HG02759 (cell line): ENCODE data around the gene ATP5IF1.

Experiments
- ATAC-seq: cut with Tn5 transposase; IDR thresholded peaks from one replicate; pipeline ENCODE4 v1.9.1; 2021; ENCODE audit warnings: mild to moderate bottlenecking, moderate library complexity; ENCODE audit not compliant: unreplicated experiment

ATP5IF1 gene

DNA sequence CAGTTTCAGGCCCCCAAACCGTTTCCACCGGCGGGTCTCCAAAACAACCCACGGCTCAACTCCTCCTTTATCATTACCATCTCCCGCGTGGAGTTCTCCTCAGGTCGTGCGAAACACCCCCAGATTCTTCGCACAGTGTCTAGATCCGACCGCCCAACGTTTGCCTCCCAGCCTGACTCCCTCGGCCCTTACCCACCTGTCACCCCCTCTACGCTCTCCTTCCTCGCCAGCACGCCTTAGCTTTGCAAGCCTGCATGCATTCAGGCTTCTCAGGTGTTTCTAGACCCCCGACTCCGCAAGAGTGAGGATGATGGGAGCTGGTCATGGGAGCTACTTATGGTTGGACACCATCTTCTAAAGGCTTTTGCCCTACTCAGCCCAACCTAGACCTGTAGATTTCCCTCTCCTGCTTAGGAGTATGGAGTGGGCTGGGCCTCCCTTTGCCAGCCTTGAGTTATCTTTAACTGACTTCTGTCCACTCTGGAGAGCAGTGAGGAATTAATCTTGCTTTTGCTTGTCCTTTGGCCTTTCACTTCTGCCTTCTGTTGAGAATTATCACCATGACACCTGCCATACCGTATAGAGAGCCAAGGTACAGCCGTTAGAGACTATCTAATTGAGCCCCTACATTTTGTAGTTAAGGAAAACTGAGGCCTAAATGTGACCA, 865 bp downstream of the ATP5IF1 start:
- no peak for ATAC-seq

DNA sequence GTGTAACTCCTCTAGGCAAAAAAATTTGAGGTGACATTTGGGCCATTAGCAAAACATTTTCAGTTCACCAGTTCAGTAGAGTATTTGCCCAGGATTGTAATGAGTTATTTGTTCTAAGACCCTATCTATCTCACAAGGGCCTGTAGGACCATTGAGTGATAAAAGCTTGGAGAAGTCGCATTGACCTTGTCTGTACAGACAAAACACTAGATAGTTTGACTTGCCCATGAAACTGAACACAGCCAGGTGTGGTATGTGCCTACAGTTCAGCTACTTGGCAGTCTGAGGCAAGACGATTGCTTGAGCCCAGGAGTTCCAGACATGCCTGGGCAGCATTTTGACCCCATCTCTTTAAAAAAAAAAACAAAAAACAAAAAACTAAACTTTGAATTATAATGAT, 3.1 kb downstream of the ATP5IF1 start:
- ATAC-seq: no peak

DNA sequence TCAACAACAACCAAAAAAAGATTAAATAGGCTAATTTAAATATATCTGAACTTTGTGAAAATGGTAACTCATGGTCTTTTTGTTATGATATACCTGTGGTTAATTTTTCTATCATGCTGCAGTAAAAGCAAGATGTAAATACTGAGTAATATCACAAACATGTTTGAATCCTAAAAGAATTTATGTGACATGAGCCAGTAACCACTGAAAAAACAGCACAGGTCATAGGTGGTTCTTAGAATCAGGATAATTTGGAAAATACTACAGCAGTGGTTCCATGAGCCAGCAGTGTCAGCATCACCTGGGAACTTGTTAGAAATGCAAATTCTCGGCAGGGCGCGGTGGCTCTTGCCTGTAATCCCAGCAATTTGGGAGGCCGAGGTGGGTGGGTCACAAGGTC, 4.1 kb downstream of the ATP5IF1 start:
- no peak for ATAC-seq

DNA sequence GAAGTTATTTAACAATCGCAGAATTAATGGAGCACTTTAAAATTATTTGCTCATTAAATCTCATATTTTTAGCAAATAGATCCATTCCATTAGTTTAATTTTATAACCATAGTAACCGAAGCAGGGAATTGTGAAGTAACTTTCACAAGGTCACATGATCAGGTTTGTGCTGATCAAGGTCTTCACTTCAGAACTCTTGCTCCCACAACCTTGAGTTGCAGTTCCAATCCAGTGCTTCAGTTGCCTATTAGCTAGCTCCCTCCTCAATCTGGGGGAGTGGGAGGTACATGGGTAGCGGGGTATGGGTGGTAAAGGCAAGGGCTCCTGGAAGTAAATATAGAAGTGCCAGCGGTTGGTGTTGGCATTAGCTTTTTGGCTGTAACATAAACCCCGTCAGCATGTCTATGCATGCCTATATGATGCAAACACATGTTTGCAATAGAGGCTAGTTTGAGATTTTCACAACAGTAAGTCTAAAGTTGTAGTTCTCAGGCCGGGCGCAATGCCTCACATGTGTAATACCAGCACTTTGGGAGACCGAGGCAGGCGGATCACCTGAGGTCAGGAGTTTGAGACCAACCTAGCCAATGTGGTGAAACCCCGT, 5.8 kb downstream of the ATP5IF1 start:
- ATAC-seq: no peak

DNA sequence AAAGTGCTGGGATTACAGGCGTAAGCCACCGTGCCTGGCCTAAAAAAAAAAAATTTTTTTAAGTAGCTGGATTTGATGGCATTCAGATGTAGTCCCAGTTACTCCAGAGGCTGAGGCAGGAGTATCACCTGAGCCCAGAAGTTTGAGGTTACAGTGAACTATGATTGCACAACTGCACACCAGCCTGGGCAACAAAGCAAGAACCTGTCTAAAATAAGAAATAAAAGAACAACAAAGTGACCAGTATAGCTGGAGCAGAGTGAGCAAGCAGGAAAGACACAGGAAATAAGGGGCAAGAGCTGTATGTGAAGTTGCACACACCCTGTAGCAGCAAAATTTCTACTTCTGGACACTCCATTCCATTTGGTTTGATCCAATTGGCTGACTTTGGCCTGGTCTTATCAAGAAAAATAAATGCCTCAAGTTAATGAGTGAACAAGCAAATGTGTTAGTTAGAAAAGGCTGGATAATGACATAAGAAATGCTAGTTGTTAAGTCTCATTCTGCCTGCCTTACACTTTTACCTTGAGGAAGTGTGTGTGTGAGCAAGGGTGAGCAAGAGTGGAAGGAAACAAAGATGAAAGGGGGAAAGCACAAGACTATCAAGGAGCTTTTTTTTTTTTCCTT, 7.9 kb downstream of the ATP5IF1 start:
- no peak for ATAC-seq

DNA sequence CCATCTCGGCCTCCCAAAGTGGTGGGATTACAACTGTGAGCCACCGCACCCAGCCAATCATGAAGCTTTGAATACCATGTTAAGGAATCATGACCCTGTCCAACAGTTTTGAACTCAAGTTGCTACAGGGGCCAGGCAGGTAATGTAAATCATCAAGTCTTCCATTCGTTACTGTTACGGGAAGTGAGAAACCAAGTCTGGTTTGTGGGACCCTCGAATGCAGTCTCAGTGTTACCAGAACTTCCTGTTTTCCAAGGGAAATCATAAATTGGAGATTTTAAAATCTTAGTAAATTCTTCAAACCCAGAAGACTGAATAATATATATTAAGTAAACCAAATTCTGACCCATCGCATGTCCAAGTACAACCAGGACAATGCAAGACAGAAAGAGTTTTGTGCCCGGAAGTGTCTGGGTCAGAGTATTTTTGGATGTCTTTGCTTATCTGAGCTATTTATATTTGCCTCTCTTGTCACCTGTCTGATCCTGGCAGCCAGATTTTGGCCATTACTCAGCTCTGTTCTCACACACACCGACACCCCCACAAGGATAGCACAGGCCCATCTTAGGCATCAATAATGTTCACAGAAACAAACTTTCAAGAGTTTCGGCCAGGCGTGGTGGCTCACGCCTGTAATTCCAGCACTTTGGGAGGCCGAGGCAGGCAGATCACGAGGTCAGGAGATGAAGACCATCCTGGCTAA, 8.8 kb downstream of the ATP5IF1 start:
- ATAC-seq: no peak

DNA sequence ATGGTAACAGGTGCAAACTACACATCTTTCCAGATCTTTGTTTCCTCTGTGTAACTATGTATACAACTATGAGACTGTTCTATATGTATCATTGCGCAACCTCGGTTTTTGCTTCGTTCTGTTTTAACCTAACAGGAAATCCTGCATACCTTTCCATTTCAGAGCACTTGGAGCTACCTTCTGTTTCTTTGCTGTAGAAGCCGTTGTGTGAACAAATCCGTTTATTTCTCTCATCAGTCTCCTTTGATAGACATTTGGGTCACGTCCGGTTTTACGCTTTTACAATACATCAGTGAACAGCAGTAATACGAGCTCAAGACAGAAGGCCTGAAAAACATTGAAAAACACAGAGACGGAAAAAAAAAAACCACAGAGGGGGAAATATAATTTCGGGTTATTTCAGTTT, 10.5 kb downstream of the ATP5IF1 start:
- no peak for ATAC-seq

DNA sequence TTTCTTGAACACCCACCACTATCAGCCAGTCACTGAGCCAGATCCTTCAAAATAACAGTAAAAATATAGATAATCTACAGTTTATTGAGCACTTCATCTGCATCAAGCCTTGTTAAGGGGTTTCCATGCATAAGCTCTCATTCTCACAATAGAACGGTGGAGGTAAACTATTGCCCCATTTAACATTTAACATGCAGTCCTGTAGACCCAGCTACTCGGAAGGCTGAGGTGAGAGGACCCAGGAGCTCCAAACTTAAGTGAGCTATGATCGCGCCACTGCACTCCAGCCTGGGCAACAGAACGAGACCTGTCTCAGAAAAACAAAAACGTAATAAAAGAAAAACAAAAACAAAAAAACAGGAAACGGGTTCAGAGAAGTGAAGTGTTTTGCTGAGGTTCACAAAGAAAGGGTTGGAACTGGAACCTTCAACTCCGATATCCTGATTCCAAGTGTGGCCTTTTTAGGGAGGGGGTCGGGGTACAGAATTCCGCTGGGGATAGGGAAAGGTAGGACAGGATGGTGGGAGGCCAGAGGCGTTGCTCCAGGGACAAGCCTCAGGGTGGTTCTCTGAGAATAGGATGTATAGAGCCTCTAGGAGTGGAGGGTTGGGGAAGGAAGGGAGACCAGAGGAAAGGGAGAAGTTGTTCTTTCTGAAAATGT, 11.8 kb downstream of the ATP5IF1 start:
- ATAC-seq: no peak

DNA sequence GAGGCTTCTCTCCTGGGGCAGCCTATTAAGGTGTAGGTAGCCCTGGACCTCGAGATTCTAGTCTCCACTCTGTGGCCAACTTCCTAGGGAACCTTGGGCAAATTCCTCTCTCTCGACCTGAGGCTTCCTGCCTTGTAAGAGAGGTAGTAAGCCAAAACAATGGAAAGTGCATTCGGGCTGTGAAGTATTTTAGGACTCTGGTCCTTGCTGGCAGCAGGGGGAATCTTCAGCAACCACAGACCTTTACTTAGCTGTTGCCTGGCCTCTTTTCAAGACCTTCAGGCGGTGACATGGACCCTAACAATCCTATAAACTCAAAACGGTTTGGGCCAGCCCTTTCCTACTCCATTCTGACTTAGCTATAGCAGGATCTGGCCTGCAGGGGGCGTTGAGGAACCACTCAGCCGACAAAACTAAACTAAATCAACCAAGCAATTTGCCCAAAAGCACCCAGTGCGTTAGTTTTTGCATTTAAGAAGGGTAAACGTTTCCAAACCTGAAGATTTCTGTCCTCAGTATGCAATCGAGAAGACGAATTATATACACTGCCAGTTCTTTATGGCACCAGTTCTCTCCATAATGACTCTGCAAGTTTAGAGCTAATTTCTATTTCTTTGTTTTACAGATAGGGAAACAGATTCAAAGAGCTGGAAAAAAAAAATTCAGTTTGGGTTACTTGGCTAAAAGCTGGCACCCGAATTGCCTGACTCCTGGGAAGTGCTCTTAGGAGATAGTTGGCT, 12.5 kb downstream of the ATP5IF1 start:
- ATAC-seq: no peak

DNA sequence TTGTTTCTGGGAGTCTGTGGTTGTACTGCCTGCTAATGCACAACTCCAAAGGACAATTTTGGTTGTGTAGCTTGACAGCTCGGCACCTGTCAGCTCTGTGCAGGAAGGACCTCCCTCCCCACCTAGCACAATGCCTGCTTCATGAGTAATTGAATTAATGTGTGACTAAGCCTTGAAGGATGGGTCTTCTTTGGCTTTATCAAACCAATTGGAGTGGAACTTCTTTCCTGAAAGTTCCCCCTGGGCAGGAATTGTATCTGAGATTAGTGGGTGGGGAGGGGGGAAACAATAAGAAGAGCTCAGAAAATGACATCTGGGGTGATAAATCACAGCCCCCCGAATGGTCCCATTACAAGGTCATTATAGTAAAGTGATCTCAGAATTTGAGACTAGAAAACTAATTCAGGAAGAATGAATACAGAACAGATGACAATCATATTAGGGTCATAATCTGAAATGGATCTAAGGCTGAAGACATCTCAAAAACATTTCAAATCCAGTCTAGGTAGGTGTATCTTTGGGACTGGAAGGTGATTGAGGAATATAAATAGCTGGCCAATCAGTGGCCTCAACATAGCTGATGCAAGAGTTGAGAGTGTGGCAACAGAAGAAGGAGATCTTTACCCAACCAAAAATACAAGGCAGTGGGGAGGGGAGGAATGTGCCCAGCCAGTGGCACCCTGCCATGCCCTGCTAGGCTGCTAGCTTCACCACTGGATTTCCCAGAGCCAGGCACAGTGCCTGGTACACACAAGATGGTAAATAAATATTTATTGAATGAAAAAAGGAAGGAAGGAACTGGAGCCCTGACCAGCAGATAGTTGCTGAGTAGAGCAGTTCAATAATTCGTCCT, 13.3 kb downstream of the ATP5IF1 start:
- ATAC-seq: no peak

DNA sequence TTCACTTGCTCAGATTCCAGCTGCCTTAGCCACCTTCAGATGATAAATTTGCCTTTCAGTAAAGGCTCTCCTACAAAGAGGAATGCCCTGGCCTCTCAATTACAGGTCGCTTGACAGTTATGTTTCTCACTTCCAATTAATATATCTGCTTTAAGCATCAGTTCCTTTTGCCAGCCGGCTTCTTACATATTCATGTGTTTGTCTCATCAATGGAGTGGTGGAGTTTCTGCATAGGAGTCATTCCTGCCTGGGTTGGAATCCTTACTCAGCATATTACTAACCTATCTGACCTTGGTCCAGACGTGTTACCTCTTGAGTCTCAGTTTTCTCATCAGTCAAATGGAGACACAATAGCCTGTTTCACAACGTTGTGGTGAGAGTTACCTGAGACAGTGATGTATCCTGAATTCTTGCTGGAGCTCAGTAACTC, 14.0 kb downstream of the ATP5IF1 start:
- no peak for ATAC-seq

DNA sequence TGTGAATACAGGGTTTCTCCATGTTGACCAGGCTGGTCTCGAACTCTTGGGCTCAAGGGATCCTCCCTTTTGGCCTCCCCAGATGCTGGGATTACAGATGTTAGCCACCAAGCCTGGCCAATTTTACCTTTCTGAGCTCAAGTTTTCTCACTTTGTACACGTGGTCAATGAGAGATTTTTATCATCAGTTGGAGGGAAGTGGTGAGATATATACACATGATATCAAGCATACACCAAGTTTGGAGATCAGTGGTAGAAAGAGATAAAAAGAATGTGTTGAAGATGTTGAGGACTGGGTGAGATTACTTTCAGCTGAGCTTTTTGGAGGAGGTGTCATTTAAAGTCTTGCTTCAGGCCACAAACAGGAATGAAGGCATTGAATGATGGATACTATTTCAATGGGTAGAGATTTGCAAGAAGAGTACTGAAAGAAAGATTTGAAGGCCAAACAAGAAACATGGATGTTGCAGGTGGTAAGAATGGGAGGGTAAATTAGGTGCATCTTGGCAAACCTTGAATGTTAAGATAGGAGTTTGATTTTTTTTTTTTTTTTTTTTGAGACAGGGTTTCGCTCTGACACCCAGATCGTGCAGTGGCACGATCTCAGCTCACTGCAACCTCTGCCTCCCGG, 20.4 kb downstream of the ATP5IF1 start:
- ATAC-seq: no peak

DNA sequence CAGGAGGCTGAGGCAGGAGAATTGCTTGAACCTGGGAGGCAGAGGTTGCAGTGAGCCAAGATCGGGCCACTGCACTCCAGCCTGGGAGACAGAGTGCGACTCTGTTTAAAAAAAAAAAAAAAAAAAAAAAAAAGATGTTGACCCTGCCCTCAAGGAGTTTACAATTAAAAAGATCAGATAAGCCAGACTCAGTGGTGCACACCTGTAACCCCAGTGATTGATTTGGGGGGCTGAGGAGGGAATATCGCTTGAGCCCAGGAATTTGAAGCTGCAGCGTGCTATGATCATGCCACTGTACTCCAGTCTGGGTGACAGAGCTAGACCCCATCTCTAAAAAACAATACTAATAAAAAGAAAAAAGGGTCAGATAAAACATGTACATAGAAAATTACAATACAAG, 21.8 kb downstream of the ATP5IF1 start:
- ATAC-seq: no peak

DNA sequence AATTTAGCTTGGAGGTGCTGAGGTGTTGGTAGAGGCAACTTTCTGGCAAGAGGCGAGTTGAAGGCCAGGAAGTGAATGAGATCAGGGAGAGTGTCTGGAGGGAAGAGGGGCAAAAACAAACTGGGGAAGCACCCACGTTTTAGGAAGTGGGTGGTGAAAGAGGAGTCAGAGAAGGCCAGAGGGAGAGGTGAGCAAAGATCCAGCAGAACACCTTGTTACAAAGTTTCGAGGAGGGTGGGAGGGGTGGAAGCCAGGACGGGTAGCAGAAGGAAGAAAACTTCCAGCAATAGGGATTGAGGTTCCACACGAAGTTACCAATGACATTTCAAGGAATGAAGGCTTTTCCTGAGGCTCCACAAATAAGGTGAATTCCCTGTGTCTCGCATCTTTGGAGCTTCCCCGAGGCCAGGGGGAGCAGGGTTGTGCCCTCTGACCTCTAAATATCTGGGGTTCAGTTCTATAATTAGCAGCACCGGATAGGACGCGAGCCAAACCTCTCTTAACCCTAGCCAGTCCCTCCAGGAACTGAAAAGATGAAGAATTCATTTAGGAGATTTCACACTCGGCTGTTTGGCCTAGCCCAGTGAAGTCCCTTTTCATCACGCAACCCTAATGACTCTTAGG, 22.8 kb downstream of the ATP5IF1 start:
- ATAC-seq: no peak

DNA sequence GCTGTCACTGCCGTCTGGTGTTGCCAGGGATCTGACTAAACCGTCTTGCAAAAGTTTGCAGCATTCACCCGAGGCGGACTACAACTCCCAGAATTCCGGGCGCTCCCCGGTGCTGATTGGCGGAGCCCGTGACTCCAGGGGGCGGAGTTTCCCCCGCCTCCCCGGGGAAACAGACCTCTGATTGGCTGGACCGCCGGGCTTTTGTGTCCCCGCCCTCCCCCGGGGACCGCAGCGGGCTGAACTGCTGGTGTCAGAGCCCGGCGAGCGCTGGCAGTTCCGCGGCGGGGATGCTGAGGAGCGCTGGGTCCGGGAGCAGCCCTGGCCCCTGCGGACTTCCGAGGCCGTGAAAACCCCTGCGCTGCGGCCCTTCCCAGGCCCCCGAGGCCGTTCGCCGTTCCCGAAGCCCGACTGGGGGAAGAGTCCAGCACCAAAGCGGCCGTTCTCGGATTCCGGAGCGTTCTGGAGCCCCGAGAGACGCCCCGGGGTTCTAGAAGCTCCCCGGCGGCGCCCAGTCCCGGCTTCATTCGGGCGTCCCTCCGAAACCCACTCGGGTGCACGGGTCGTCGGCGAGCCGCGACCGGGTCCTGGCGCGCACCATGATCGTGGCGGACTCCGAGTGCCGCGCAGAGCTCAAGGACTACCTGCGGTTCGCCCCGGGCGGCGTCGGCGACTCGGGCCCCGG, 23.5 kb downstream of the ATP5IF1 start, which contains the start of gene SESN2:
SESN2 (plus strand) TSS at position 267 of the 682 bp plus-strand sequence; CDS start at position 597, 330 bp downstream.
- ATAC-seq: peak; percentile 97

DNA sequence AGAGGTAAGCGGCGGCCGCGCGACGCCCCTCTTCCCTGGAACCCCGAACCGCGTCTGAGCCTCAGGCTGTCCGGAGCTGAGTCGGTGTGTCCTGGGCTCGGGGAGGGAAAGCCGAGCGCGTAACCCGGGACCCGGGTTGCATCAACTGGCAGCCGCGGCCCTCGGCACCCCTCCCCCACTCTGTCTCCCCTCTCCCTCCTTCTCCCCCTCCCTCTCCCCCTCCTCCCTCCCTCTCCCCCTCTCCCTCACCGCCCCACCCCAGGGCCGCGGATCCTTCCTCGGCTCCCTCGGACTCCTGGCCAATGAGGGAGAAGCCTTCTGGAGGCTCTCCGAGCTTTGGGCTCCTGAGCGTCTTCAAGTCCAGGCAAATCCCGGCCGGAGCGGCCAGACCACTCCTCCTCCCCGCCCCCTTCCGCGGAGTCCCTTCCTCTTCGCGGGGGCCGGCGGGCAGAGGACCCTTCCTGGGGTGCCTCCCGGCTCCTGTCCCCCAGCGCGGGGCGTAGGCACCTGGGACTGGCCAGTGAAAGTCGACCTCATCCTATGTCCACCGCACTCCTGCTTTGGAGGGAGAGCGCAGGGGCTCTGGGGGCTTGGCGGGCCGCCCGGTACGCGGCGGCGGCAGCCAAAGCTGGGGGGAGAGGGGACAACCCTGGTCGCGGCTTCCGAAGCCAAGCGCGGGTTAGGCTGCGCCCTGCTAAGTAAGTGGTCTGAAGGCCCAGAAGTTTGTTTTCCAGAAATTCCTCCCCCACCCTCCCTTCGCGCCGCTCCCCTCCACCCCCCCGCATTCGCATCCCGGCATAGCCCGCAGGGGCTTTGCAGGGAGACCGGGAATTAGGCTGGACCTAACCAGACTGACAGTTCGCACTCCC, 24.2 kb downstream of the ATP5IF1 start:
- no peak for ATAC-seq

DNA sequence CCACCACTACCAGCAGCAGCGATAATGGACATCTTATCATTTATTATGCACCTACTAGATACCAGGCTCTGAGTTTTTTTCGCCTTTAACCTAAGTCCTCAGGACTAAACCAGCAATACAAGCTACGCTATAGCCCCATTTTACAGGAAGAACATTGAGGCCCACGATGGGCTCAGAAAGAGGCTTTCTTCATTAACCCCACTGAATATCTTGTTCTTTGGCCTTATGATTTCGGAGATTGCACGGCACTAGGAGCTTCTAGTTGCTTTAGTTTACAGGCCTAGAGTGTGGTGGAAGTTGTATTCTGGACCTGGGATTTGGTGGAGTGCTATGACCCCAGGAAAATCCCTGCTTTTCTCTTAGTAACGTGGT, 24.9 kb downstream of the ATP5IF1 start:
- ATAC-seq: no peak
